Measurements from ENCODE around the gene MYH7B.

Gene MYH7B

DNA sequence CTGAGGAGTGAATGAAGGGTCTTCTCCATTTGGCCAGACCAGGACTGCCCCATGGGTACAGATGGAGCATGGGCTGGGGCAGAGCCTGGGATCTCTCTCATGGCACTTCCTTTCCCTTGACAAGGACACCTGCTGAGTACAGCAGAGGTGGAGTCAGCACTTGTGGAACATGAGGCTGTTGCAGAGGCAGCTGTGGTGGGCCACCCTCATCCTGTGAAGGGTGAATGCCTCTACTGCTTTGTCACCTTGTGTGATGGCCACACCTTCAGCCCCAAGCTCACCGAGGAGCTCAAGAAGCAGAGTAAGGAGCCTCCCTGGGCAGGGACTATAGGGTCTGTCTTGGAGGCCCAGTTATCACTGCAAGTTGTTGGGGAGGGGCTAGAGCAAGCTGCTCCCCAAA lies 29.7 kb upstream of the MYH7B start:
- FAIRE-seq (no peak), DNase-seq (ENCODE audit: insufficient read length) (no peak)
- TF ChIP-seq POLR2A (IDR thresholded peaks at IDR 0.05; ENCODE audit: low read depth, low read length) = no peak
- TF ChIP-seq POLR2AphosphoS5 (IDR thresholded peaks at IDR 0.05; ENCODE audit: low read depth, low read length) = no peak

- FAIRE-seq (no peak), DNase-seq (ENCODE audit: insufficient read length) (no peak)
- no peak for TF ChIP-seq POLR2AphosphoS5 (IDR thresholded peaks at IDR 0.05; ENCODE audit: low read depth, low read length)
- TF ChIP-seq POLR2A (IDR thresholded peaks at IDR 0.05; ENCODE audit: low read depth, low read length) = no peak
- no peak for TF ChIP-seq TAF1 (IDR thresholded peaks at IDR 0.05; ENCODE audit: borderline replicate concordance, low read depth, low read length)
Measured at GRCh38 chr20:34926581-34926980, 29.1 kb upstream of the MYH7B start.

GRCh38 chr20:34927736-34928135 lies 27.9 kb upstream of the MYH7B start:
- FAIRE-seq (no peak), DNase-seq (ENCODE audit: insufficient read length) (no peak)
- TF ChIP-seq POLR2A (IDR thresholded peaks at IDR 0.05; ENCODE audit: low read depth, low read length) (no peak), POLR2AphosphoS5 (IDR thresholded peaks at IDR 0.05; ENCODE audit: low read depth, low read length) (no peak), TAF1 (IDR thresholded peaks at IDR 0.05; ENCODE audit: borderline replicate concordance, low read depth, low read length) (no peak)

GRCh38 chr20:34928411-34928810 lies 27.3 kb upstream of the MYH7B start:
- FAIRE-seq = no peak
- no peak for DNase-seq (ENCODE audit: insufficient read length)
- no peak for TF ChIP-seq POLR2A (IDR thresholded peaks at IDR 0.05; ENCODE audit: low read depth, low read length)
- no peak for TF ChIP-seq TAF1 (IDR thresholded peaks at IDR 0.05; ENCODE audit: borderline replicate concordance, low read depth, low read length)
- TF ChIP-seq POLR2AphosphoS5 (IDR thresholded peaks at IDR 0.05; ENCODE audit: low read depth, low read length) = no peak

GRCh38 chr20:34931771-34932170 lies 23.9 kb upstream of the MYH7B start:
- DNase-seq (ENCODE audit: insufficient read length) (no peak), FAIRE-seq (no peak)
- TF ChIP-seq POLR2AphosphoS5 (IDR thresholded peaks at IDR 0.05; ENCODE audit: low read depth, low read length) (no peak), TAF1 (IDR thresholded peaks at IDR 0.05; ENCODE audit: borderline replicate concordance, low read depth, low read length) (no peak), POLR2A (IDR thresholded peaks at IDR 0.05; ENCODE audit: low read depth, low read length) (no peak)

- FAIRE-seq (no peak), DNase-seq (ENCODE audit: insufficient read length) (no peak)
- TF ChIP-seq POLR2A (IDR thresholded peaks at IDR 0.05; ENCODE audit: low read depth, low read length) = no peak
- TF ChIP-seq POLR2AphosphoS5 (IDR thresholded peaks at IDR 0.05; ENCODE audit: low read depth, low read length) = no peak
- no peak for TF ChIP-seq TAF1 (IDR thresholded peaks at IDR 0.05; ENCODE audit: borderline replicate concordance, low read depth, low read length)
Measured at GRCh38 chr20:34938466-34939163, 17.1 kb upstream of the MYH7B start.

DNA sequence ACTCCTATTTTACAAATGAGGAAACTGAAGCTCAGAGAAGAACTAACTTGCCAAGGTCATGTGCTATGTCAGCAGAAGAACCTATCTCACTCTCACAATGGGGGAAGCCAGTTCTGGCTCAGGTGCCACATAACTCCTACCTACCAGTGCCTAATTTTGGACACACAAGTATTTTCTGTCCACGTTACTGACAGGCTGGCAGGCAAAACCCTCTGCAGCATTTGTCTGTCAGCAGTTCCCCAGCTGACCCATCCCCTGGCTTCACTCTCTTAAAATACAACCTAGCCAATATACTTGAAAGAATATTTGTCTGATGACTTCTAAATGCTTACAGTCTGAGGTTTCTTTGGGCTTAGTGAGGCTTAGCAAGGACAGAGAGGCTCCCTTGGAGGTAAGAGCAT lies 15.6 kb upstream of the MYH7B start:
- DNase-seq (ENCODE audit: insufficient read length) (no peak), FAIRE-seq (no peak)
- TF ChIP-seq TAF1 (IDR thresholded peaks at IDR 0.05; ENCODE audit: borderline replicate concordance, low read depth, low read length) (no peak), POLR2AphosphoS5 (IDR thresholded peaks at IDR 0.05; ENCODE audit: low read depth, low read length) (no peak), POLR2A (IDR thresholded peaks at IDR 0.05; ENCODE audit: low read depth, low read length) (no peak)

DNA sequence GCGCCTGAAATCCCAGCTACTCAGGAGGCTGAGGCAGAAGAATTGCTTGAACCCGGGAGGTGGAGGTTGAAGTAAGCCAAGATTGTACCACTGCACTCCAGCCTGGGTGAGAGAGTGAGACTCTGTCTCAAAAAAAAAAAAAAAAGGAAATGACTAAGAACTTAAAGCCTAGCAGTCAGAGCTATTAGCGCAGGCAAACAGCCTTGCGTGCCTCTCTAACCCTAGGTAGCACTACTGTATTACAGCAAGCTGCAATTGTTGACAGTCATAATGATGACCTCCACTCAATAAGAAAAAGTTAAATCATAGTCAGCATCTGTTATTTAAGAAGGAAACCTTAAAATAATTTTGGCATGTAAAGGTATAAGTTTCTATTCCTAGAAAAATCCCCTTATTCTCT lies 14.4 kb upstream of the MYH7B start:
- DNase-seq (ENCODE audit: insufficient read length) (no peak), FAIRE-seq (no peak)
- TF ChIP-seq POLR2AphosphoS5 (IDR thresholded peaks at IDR 0.05; ENCODE audit: low read depth, low read length) (no peak), TAF1 (IDR thresholded peaks at IDR 0.05; ENCODE audit: borderline replicate concordance, low read depth, low read length) (no peak), POLR2A (IDR thresholded peaks at IDR 0.05; ENCODE audit: low read depth, low read length) (no peak)

GRCh38 chr20:34942301-34942700 lies 13.4 kb upstream of the MYH7B start:
- DNase-seq (ENCODE audit: insufficient read length) (no peak), FAIRE-seq (no peak)
- no peak for TF ChIP-seq TAF1 (IDR thresholded peaks at IDR 0.05; ENCODE audit: borderline replicate concordance, low read depth, low read length)
- no peak for TF ChIP-seq POLR2A (IDR thresholded peaks at IDR 0.05; ENCODE audit: low read depth, low read length)
- TF ChIP-seq POLR2AphosphoS5 (IDR thresholded peaks at IDR 0.05; ENCODE audit: low read depth, low read length) = no peak

DNA sequence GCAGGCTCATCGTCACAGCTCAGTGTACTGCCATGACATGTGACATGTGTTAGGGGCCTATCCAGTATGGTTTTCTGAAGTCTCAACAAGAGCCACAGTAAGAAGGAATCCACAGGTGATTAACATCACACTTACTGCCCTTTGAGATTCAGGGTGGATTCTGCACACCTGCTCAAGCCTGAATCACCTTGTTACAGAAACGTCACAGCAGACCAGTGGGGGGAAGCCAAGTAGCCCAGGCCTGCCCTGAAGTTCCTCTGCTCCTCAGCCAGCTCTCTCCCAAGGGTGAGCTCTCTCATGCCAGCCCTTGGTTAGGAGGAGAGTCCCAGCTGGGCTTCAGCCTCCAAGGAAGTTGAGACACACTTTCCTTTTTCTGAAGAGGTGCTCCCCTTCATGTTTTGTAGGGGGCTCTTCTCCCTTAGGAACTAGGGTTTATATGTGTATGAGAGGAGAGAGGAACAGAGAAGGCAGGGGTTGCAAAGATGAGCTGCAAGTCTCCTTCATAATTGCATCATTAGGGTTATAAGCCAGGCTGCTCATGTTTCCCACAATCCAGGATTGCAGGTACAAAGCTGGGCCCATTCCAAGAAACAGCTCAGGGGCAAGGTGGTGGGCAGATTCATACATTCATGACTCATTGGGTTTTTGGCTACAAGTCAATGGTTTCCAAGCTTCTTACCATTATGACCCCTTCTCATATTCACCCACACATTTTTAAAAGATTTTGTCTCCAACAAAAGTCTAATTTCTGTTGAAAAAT lies 11.7 kb upstream of the MYH7B start:
- DNase-seq (ENCODE audit: insufficient read length) (no peak), FAIRE-seq (no peak)
- TF ChIP-seq TAF1 (IDR thresholded peaks at IDR 0.05; ENCODE audit: borderline replicate concordance, low read depth, low read length) = no peak
- TF ChIP-seq POLR2AphosphoS5 (IDR thresholded peaks at IDR 0.05; ENCODE audit: low read depth, low read length) = no peak
- no peak for TF ChIP-seq POLR2A (IDR thresholded peaks at IDR 0.05; ENCODE audit: low read depth, low read length)

- FAIRE-seq = no peak
- DNase-seq (ENCODE audit: insufficient read length) = no peak
- TF ChIP-seq POLR2A (IDR thresholded peaks at IDR 0.05; ENCODE audit: low read depth, low read length) (no peak), POLR2AphosphoS5 (IDR thresholded peaks at IDR 0.05; ENCODE audit: low read depth, low read length) (no peak), TAF1 (IDR thresholded peaks at IDR 0.05; ENCODE audit: borderline replicate concordance, low read depth, low read length) (no peak)
Measured at GRCh38 chr20:34945315-34946077, 10.2 kb upstream of the MYH7B start.
